HepG2 (cell line): Measurements from ENCODE around the gene GNAZ.

ENCODE experiments used
- EP300 ChIP-seq, 3 experiments: sonication (generic) in 1 of 3; formaldehyde crosslinking in 1 of 3; IDR thresholded peaks; 2 replicates each; pipeline versions ENCODE4 v1.5.1 to v1.6.1; 2011 to 2020; ENCODE audit warnings: low read depth in 2 of 3, low read length in 2 of 3, borderline replicate concordance in 1 of 3, improper control_type of control experiment in 1 of 3, mild to moderate bottlenecking in 1 of 3, missing genetic modification reagents in 1 of 3, moderate library complexity in 1 of 3
- FOXK1 ChIP-seq: sonication (generic); formaldehyde crosslinking; IDR thresholded peaks from 2 replicates; pipeline ENCODE4 v1.4.0; 2020; ENCODE audit warnings: low read depth, missing genetic modification reagents, borderline replicate concordance
- KAT8 ChIP-seq: IDR thresholded peaks from 2 replicates; pipeline ENCODE4 v1.6.1; 2016; ENCODE audit warnings: missing genetic modification reagents, missing compliant biosample characterization
- KDM5A ChIP-seq: fragments of 200-600 bp; sonication (generic); IDR thresholded peaks from 2 replicates; pipeline ENCODE4 v1.7.0; 2018; ENCODE audit warnings: antibody characterized with exemption, mild to moderate bottlenecking, low read length, borderline replicate concordance
- SPEN ChIP-seq: sonication (generic); formaldehyde crosslinking; IDR thresholded peaks from 2 replicates; pipeline ENCODE4 v1.5.1; 2020; ENCODE audit warnings: low read depth, mild to moderate bottlenecking, missing genetic modification reagents
- ZNF282 ChIP-seq: fragments of 450-650 bp; IDR thresholded peaks from 2 replicates; pipeline ENCODE4 v1.6.1; 2018; ENCODE audit not compliant: partially characterized antibody
- TF ChIP-seq, protein P1 (sequence below): sonication (generic); formaldehyde crosslinking; IDR thresholded peaks from 2 replicates; pipeline ENCODE4 v1.5.0; 2020; ENCODE audit warnings: mild to moderate bottlenecking, missing genetic modification reagents, moderate library complexity
- TF ChIP-seq, protein P2 (sequence below): IDR thresholded peaks from 2 replicates; pipeline ENCODE4 v1.6.1; 2012; ENCODE audit warnings: low read depth, low read length, improper control_type of control experiment
- TF ChIP-seq, protein P3 (sequence below): IDR thresholded peaks from 2 replicates; pipeline ENCODE4 v1.6.1; 2016
- TF ChIP-seq, protein P4 (sequence below): IDR thresholded peaks from 2 replicates; pipeline ENCODE4 v1.6.1; 2016; ENCODE audit warnings: low read depth, missing genetic modification reagents, missing compliant biosample characterization

DNA sequence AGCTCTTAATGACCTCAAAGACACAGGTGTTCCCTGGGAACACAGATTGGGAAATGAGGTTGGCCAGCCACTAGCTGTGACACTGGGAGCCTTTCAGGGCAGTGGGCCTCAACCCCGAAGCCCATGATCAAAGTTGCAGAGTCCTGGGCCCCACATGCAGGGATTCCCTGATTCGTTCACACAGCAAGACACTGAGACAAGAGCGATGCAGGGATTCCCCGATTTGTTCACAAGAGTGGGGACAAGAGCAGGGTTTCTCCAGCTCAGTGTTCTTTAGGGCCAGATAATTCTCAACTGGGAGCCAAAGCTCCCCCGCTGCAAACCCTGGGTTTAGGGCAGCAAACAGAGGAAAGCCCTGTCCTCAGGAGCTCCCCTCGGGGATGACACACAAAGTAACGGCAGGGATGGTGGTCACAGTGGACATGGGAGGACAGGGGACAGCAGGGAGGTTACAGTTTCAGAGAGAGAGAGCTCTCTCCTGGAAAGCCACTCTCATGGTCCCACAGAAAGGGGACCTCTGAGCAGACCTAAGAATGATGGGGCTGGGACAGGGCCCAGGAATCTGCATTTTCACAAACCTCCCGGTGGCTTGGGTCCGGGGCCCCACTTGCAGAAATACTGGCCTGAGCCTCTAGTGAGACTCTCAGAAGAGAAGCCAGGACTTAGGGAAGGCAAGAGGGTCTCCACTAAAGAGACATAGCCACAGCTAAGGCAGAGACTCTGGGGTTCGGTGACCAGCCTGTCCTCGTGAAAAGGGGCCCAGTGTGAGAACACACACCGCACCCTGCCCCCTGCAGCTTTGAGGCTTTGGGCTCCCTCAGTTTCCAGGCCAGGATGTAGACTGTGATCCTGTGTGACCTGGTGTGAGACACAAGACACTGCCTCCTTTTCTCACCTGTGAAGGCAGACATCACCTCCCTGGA lies 7.4 kb upstream of the GNAZ start:
- TF ChIP-seq EP300 (IDR thresholded peaks at IDR 0.05; ENCODE audit: low read depth in 2 of 2, low read length in 2 of 2) (no peak), EP300 (CRISPR knock-in tag; IDR thresholded peaks at IDR 0.05; ENCODE audit: borderline replicate concordance) (no peak), ZNF282 (no peak), FOXK1 (CRISPR knock-in tag) (no peak), KAT8 (CRISPR knock-in tag) (no peak), KDM5A (no peak), SPEN (no peak)
- TF ChIP-seq, protein P1, sequence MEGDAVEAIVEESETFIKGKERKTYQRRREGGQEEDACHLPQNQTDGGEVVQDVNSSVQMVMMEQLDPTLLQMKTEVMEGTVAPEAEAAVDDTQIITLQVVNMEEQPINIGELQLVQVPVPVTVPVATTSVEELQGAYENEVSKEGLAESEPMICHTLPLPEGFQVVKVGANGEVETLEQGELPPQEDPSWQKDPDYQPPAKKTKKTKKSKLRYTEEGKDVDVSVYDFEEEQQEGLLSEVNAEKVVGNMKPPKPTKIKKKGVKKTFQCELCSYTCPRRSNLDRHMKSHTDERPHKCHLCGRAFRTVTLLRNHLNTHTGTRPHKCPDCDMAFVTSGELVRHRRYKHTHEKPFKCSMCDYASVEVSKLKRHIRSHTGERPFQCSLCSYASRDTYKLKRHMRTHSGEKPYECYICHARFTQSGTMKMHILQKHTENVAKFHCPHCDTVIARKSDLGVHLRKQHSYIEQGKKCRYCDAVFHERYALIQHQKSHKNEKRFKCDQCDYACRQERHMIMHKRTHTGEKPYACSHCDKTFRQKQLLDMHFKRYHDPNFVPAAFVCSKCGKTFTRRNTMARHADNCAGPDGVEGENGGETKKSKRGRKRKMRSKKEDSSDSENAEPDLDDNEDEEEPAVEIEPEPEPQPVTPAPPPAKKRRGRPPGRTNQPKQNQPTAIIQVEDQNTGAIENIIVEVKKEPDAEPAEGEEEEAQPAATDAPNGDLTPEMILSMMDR (CRISPR knock-in tag), result no peak
- TF ChIP-seq, protein P2, sequence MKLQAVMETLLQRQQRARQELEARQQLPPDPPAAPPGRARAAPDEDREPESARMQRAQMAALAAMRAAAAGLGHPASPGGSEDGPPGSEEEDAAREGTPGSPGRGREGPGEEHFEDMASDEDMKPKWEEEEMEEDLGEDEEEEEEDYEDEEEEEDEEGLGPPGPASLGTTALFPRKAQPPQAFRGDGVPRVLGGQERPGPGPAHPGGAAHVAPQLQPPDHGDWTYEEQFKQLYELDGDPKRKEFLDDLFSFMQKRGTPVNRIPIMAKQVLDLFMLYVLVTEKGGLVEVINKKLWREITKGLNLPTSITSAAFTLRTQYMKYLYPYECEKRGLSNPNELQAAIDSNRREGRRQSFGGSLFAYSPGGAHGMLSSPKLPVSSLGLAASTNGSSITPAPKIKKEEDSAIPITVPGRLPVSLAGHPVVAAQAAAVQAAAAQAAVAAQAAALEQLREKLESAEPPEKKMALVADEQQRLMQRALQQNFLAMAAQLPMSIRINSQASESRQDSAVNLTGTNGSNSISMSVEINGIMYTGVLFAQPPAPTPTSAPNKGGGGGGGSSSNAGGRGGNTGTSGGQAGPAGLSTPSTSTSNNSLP, result no peak
- TF ChIP-seq, protein P3, sequence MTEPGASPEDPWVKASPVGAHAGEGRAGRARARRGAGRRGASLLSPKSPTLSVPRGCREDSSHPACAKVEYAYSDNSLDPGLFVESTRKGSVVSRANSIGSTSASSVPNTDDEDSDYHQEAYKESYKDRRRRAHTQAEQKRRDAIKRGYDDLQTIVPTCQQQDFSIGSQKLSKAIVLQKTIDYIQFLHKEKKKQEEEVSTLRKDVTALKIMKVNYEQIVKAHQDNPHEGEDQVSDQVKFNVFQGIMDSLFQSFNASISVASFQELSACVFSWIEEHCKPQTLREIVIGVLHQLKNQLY (CRISPR knock-in tag), result no peak
- TF ChIP-seq, protein P4, sequence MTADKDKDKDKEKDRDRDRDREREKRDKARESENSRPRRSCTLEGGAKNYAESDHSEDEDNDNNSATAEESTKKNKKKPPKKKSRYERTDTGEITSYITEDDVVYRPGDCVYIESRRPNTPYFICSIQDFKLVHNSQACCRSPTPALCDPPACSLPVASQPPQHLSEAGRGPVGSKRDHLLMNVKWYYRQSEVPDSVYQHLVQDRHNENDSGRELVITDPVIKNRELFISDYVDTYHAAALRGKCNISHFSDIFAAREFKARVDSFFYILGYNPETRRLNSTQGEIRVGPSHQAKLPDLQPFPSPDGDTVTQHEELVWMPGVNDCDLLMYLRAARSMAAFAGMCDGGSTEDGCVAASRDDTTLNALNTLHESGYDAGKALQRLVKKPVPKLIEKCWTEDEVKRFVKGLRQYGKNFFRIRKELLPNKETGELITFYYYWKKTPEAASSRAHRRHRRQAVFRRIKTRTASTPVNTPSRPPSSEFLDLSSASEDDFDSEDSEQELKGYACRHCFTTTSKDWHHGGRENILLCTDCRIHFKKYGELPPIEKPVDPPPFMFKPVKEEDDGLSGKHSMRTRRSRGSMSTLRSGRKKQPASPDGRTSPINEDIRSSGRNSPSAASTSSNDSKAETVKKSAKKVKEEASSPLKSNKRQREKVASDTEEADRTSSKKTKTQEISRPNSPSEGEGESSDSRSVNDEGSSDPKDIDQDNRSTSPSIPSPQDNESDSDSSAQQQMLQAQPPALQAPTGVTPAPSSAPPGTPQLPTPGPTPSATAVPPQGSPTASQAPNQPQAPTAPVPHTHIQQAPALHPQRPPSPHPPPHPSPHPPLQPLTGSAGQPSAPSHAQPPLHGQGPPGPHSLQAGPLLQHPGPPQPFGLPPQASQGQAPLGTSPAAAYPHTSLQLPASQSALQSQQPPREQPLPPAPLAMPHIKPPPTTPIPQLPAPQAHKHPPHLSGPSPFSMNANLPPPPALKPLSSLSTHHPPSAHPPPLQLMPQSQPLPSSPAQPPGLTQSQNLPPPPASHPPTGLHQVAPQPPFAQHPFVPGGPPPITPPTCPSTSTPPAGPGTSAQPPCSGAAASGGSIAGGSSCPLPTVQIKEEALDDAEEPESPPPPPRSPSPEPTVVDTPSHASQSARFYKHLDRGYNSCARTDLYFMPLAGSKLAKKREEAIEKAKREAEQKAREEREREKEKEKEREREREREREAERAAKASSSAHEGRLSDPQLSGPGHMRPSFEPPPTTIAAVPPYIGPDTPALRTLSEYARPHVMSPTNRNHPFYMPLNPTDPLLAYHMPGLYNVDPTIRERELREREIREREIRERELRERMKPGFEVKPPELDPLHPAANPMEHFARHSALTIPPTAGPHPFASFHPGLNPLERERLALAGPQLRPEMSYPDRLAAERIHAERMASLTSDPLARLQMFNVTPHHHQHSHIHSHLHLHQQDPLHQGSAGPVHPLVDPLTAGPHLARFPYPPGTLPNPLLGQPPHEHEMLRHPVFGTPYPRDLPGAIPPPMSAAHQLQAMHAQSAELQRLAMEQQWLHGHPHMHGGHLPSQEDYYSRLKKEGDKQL (CRISPR knock-in tag), result no peak
